GM21529 (cell line): Measurements from ENCODE around the gene ARL2BP.

Source experiments
- ATAC-seq: cut with Tn5 transposase; IDR thresholded peaks from one replicate; pipeline ENCODE4 v1.9.1; 2021; ENCODE audit not compliant: unreplicated experiment

ARL2BP gene

DNA sequence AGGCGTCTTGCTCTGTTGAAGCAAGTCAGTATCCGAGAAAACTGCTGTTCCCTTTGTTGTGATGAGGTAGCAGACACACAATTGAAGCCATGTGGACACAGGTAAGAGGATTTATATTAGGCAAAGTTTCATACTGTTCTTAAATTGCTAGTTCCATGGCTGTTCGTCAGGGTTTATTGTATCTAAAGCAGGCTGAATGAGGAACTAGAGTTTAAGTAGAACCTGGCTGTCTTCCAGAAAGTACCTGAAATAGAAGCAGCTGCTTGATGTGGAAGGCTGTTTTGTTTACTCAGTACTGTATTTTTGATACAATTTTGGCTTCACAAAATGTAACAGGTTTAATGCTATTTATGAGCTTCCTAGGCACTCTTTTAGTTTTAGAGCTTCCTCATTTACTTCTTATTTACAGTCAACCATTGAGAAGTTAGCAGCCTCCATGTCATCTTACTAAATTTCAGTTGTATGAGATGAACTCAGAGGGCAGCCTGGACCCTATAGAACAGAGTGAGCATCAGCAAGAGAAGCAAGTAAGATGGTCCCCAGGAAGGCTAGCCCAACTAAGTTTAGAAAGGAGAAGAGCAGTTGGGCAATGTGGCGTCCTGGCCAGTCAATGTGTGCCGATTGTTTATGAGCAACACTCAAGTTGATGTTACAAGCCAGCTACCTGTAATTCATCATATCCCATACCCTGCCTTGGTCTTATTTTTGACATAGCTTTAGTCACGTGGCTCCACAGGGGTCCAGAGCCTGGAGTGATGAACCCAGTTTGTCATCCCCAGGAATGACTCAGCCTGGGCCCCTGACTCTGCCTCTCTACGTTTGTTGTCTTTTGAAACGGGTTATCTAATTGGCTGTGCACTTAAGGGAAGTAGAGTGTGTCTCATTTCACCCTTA, 9.7 kb upstream of the ARL2BP start:
- no peak for ATAC-seq

GRCh38 chr16:57236022-57236350, 9.1 kb upstream of the ARL2BP start:
- no peak for ATAC-seq

DNA sequence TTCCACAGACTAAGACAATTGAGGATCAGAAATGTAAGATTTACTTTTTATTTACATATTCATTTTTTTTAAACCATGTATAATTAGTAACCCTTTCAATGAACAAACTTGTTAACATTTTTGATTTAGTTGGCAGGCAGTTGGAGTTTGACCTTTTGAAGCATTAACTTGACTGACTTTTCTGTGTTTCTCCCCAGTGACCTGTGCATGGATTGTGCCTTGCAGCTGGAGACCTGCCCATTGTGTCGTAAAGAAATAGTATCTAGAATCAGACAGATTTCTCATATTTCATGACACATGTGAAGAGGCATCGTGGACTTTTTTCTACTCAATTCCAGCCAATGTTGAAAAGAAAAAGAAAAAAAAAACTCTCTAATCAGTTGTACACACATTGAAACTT, 6.4 kb upstream of the ARL2BP start:
- no peak for ATAC-seq

DNA sequence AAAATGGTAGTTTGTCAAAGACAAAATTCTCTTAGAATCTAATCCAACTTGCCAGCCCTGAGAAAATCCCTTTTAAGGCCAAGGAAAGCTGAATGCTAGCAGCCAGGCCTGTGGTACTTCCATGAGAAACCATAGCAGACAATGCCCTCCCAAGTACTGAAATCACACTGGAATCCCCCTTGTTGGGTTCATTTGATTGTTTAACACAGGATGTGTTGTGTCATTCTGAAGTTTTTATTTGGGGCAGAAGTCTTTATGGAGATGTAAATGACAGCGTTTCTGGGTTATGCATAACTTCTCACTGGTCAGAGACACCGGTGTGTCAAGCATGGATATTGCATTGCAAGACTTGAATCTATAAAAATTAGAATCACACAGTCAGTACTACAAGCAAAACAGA, 6.0 kb upstream of the ARL2BP start:
- ATAC-seq, result no peak

- no peak for ATAC-seq
These were observed 4.2 kb upstream of the ARL2BP start for GRCh38 chr16:57240851-57241250.

GRCh38 chr16:57242650-57243049, 2.4 kb upstream of the ARL2BP start:
- no peak for ATAC-seq

DNA sequence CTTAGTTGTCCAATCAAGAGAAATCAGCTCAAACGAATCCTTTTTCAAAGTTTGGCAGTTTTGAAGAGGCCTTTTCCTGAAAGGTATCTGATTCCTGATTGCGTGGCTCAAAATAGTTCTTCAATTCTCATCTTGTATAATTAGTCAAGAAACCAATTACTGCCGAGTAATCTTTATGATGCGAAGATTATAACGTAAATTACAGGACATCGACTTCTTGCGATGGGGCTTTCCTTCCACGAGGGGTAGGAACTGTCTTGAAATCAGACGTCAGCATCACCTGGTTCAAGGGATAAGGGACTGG, 644 bp upstream of the ARL2BP start:
- ATAC-seq, result peak; percentile 22

- ATAC-seq, result no peak
These were observed 534 bp downstream of the ARL2BP start for GRCh38 chr16:57245472-57246113.

GRCh38 chr16:57251352-57251751, 6.3 kb downstream of the ARL2BP start:
- no peak for ATAC-seq

DNA sequence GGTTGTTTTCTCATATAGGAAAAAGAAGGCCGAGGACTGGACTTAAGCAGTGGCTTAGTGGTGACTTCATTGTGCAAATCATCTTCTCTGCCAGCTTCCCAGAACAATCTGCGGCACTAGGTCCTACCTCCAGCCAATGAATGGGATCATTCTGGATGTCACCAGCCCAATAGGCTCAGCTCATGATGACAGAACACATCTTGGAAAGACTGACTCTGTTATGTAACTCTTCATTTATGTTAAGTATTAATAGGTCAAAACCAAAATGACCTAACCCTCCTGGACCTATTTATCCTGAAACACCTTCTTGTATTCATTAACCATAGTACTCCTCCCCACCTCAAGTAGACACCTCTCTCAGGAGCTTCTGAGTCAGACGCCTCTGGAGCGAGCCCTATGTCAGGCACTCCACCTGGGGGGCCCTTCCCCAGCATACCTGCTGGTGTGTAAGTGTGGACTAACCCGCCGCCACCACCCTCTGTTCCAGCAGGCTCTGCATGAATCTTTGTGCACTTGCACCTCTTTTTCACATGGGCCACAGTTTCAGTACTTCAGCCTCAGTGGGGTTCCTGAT, 7.2 kb downstream of the ARL2BP start:
- ATAC-seq, result no peak

GRCh38 chr16:57253466-57253865, 8.4 kb downstream of the ARL2BP start:
- ATAC-seq, result no peak

DNA sequence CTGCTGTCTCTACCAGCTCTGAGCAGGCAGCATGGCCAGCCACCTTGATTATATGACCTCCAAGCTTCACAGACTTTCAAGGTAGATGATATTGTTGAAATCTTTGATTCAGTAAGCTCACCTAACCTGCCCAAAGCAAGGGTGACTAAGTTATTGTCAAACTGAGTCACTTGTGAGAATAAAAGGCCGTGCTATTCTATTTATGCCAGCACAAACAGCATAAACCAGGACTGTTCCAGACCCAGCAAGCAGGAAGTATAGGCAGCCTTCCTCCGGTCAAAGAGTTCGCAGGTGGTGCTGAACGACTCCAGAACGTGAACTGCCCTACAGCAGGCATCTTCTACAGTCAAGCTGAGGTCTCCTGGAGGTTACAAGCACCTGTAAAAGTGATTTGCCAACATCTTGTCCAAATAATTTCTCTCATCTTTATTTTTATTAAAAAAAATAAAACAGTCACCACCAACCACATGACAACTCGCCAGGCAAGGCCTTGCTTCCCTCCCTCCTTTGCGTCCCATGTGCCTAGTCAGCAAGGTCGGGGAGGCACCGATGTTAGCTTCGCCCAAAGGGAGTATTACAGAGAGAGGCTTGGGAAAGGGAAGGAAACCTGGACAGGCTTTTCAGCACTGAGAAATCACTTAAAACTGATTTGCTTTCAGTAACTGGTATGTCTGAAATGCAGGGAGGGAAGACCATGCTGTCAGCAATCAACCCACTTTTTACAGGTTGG, 10.8 kb downstream of the ARL2BP start:
- ATAC-seq, result no peak

DNA sequence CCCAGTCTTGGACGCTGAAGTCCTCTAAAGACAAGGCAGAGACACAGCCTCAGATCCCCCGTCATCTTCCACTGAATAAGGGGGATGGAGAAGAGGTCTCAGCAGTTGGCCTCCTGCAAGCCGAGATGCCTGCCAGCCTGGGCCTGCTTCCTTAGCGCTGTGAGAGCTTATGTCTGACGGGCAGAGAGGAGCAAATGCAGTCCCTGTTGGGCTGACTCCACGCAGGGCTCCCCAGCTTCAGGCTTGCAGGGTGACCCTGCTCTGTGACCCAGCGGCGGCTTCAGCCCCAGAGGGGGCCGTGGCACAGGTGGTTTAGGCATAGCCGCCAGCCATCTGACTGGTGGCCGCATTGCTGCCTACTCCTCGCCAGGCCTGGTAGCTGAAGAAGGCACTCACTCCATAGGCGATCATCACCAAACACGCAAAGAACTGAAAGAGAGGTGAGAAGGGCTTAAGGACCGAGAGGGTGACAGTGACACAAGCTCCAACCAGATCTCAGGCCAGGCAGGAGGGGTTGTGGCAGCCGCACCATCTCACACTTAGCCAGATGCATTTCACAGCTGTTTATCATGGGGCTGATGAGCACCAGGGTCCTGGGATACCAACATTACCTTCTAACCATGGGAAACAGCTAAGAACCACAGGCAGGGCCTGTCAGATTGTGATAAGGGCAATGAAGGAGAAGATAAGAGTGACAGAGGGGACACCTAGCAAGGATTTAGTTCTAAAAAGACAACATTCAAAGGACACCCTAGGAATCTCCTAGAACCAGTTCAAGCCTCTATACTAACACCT, 11.7 kb downstream of the ARL2BP start:
- no peak for ATAC-seq

DNA sequence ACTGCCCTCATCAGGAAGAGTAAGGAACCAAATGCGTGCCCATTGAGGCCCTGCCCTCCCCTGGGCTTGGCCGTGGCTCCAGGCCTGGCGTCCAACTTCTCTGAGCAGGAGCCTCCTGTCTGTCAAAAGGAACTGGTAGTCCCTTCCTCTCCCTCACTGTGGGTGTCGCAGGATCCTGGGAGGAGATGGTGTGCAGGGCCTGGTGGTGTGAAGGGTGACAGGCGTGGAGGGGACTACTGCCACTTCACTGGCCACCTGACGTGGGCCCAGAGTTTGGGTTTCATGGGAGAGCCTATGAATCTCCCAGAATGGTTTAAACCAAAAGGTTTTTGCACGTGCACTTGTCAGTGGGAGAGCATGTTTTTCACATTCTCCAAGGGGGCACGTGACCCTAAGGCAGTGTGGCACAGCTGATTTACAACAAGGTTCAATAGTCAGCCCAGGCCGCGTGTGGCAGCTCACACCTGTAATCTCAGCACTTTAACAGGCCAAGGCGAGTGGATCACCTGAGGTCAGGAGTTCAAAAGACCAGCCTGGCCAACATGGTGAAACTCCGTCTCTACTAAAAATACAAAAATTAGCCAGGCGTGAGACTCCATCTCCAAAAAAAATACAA, 12.5 kb downstream of the ARL2BP start:
- ATAC-seq, result no peak

- no peak for ATAC-seq
These were observed 13.3 kb downstream of the ARL2BP start for GRCh38 chr16:57258226-57258909.

DNA sequence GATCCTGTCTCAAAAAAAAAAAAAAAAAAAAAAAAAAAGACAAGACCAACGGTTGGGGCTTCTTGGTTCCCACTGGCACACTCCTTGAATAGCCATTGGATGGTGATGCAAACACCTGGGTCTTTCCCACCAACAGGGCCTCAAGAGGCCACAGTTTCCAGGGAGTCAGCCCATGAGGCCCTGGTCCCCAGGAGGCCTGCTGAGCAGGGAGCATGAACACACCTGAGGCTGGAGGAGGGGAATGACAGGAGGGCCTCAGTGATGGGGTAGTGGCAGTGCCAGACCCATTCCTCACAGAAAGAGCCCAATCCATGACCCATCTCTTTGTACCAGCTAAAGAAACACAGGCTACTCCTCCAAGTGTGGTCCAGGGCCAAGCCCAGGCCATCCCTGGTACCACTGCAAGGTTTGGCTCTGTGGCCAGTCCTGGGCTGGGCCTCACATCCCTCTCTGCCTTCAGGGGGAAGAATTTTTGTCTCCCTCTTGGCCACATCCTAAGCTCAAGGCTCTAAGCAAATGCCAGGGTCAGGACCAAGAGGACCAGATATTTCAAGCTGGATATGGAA, 13.9 kb downstream of the ARL2BP start:
- ATAC-seq, result no peak

- peak; percentile 41 for ATAC-seq
These were observed 15.4 kb downstream of the ARL2BP start for GRCh38 chr16:57260294-57260929.

DNA sequence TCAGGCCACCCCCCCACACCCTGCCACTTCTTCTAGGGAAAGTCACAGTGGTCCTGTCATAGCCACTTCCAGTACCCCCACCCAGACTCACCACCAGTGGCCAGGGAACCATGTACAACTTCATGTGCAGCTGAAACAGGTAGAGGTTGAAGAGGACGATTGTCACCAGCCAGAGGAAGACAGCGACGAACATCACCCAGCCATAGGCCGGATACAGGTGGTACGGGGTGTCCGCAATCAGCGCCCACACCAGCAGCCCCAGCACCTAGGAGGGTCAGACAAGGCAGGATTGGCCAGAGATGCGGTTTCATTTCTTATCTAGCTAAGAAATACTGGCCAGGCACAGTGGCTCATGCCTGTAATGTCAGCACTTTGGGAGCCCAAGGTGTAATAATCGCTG, 16.7 kb downstream of the ARL2BP start:
- ATAC-seq, result no peak

DNA sequence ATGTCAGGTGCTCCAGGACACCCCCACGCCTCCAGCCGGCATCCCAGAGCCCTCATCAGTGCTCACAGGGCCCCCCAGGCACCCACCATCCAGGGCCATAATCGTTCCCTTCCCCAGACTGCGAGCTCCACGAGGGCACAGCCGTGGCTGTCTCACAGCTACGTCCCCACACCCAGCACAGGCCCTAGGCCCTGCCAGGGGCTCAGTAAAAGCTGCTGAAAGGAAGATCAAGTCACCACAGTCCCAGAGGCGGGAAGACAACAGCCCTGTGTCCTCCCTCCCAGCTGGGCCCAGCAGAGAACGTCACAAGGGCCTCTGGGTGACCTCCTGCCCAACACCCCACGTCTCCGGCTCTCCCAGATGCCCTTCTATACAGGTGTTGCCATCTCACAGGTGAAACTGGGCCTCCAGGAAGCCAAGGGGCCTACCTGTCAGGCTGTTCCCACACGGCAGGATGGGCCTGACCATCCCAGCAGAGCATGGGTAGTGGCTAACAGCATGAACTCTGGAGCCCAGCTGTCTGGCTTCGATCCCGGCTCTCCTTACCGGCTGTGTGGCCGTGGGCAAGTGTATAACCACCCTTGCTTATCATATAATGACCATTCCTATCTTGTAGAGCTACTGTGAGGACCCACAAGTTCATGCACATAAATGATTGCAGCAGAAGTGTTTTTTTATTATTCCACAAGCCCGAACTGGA, 17.9 kb downstream of the ARL2BP start:
- ATAC-seq, result no peak
